ENCODE data around the gene PSMD14.

Gene PSMD14

GRCh38 chr2:161432107-161432506, 123.9 kb downstream of the PSMD14 start:
- H3K4me2 ChIP-seq, result no peak overlapping the region

GRCh38 chr2:161434118-161434517, 125.9 kb downstream of the PSMD14 start:
- H3K36me3 ChIP-seq, result no peaks in the 10 kb centered on the region
- H4K20me1 ChIP-seq, result no peaks in the 10 kb centered on the region
- no peak overlapping the region for H3K27ac ChIP-seq
- H3K4me1 ChIP-seq, result 0 out of 2 replicates have a peak, but pooled peaks cover 4% of the 10 kb centered on the region
- peaks cover 13% of the 10 kb centered on the region for H3K9me3 ChIP-seq
- no peak overlapping the region for H3K4me2 ChIP-seq
- H3K27me3 ChIP-seq, result no peaks in the 10 kb centered on the region
- TF ChIP-seq Cebpa-rat (IDR thresholded peaks at IDR 0.05), result no peak
- no peak overlapping the region for H3K4me3 ChIP-seq
- H3K9ac ChIP-seq, result no peak overlapping the region

More at GRCh38 chr2:161432107-161432506, 123.9 kb downstream of the PSMD14 start:
- H3K27ac ChIP-seq, result no peak overlapping the region
- TF ChIP-seq Cebpa-rat (IDR thresholded peaks at IDR 0.05), result no peak
- H3K36me3 ChIP-seq, result no peaks in the 10 kb centered on the region
- no peaks in the 10 kb centered on the region for H4K20me1 ChIP-seq
- no peak overlapping the region for H3K9ac ChIP-seq
- H3K4me1 ChIP-seq, result 0 out of 2 replicates have a peak, but pooled peaks cover 4% of the 10 kb centered on the region
- H3K4me3 ChIP-seq, result no peak overlapping the region
- peaks cover 25% of the 10 kb centered on the region for H3K9me3 ChIP-seq
- H3K27me3 ChIP-seq, result peaks cover 14% of the 10 kb centered on the region

GRCh38 chr2:161436411-161436810, 128.2 kb downstream of the PSMD14 start:
- no peak for TF ChIP-seq Cebpa-rat (IDR thresholded peaks at IDR 0.05)
- Histone ChIP-seq H3K27ac (no peak overlapping the region), H3K36me3 (no peaks in the 10 kb centered on the region), H3K9ac (no peak overlapping the region), H3K9me3 (peaks cover 13% of the 10 kb centered on the region), H3K4me2 (no peak overlapping the region), H3K4me3 (no peak overlapping the region), H3K4me1 (no peaks in the 10 kb centered on the region), H4K20me1 (no peaks in the 10 kb centered on the region), H3K27me3 (no peaks in the 10 kb centered on the region)

- H3K27me3 ChIP-seq, result no peaks in the 10 kb centered on the region
- TF ChIP-seq Cebpa-rat (IDR thresholded peaks at IDR 0.05), result no peak
- H3K4me3 ChIP-seq, result no peak overlapping the region
- H3K4me1 ChIP-seq, result no peaks in the 10 kb centered on the region
- H3K27ac ChIP-seq, result no peak overlapping the region
- peaks cover 13% of the 10 kb centered on the region for H3K9me3 ChIP-seq
- no peaks in the 10 kb centered on the region for H3K36me3 ChIP-seq
- no peaks in the 10 kb centered on the region for H4K20me1 ChIP-seq
- H3K9ac ChIP-seq, result no peak overlapping the region
- no peak overlapping the region for H3K4me2 ChIP-seq
These were observed 130.4 kb downstream of the PSMD14 start for GRCh38 chr2:161438598-161438997.

- Histone ChIP-seq H3K4me1 (no peaks in the 10 kb centered on the region), H4K20me1 (no peaks in the 10 kb centered on the region), H3K4me2 (no peak overlapping the region), H3K4me3 (no peak overlapping the region), H3K27ac (no peak overlapping the region), H3K9me3 (no peaks in the 10 kb centered on the region), H3K9ac (no peak overlapping the region), H3K36me3 (no peaks in the 10 kb centered on the region), H3K27me3 (no peaks in the 10 kb centered on the region)
- no peak for TF ChIP-seq Cebpa-rat (IDR thresholded peaks at IDR 0.05)
These were observed 136.9 kb downstream of the PSMD14 start for GRCh38 chr2:161445097-161445496.

GRCh38 chr2:161448431-161448830, 140.2 kb downstream of the PSMD14 start:
- Histone ChIP-seq H3K4me3 (no peak overlapping the region), H3K27me3 (no peaks in the 10 kb centered on the region), H3K36me3 (no peaks in the 10 kb centered on the region), H3K27ac (no peak overlapping the region), H3K4me2 (no peak overlapping the region), H3K9me3 (no peaks in the 10 kb centered on the region), H3K9ac (no peak overlapping the region), H4K20me1 (no peaks in the 10 kb centered on the region), H3K4me1 (no peaks in the 10 kb centered on the region)
- no peak for TF ChIP-seq Cebpa-rat (IDR thresholded peaks at IDR 0.05)
